Astrocyte (in vitro differentiated cells and primary cell): ENCODE measurements around the gene H2BK1.

Experiments
- CTCF ChIP-seq: IDR thresholded peaks from 2 replicates; pipeline ENCODE4 v1.5.1; 2011; ENCODE audit warnings: low read depth, mild to moderate bottlenecking, inconsistent platforms, low read length, moderate library complexity; ENCODE audit not compliant: insufficient read depth
- EZH2 ChIP-seq: IDR thresholded peaks from 2 replicates; pipeline ENCODE4 v1.6.1; 2012; ENCODE audit warnings: mild to moderate bottlenecking, low read length, inconsistent platforms; ENCODE audit not compliant: insufficient read depth

DNA sequence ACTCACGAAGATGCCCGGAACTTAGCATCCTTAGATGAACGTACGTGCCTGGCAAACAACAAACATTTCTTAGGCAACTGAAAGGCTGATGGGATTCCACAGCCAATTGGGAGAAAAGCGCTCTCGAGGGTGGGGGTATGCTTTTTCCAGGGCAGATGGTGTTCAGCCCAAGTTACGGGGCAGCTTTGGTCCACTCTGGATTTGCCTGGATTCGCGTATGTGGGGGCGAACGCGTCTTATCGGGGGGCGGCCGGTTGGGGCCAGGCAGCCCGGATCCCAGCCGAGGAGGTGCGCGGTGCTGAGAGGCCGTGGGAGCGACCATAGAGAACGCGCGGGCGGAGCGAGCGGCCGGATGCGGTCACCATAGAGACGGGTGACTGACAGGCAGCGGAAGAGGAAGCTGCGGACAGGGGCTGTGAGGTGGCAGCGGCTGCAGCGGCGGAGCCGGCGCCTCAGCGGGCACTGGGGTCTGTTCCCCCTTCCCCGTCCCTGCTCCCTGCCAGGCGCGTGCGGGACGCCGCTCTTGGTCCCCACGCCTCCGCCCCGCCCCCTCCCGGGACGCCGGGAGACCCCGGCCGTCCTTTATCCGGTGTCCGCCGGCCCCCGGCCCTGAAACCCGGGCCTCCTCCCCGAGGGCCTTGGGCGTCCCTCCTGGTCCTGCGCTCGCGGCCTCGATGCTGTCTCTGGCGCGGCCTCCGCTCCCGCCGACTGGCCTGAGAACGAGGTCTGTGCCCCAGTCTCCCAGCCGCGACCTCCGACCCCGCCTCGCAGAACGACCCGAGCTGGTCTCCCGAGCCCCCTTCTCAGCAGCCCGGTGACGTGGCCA, 22.0 kb upstream of the H2BK1 start, which contains the start of gene CHPF2:
- TF ChIP-seq CTCF (no peak), EZH2 (no peak)
